DMS 273 (cell line): ENCODE results near the gene URAD.
A peak's percentile ranks its signal among the peaks of the same experiment; 100 is the strongest.

Source experiments
- DNase-seq: peaks from one replicate; lab custom pipeline; 2025; ENCODE audit not compliant: unreplicated experiment; lab: John Stamatoyannopoulos, UW

Gene URAD

GRCh38 chr13:27959976-27960361, 28.5 kb downstream of the URAD start:
- no peak for DNase-seq

- no peak for DNase-seq
Observed at GRCh38 chr13:27956576-27957300, 31.8 kb downstream of the URAD start.

- DNase-seq: no peak
Observed at GRCh38 chr13:27955014-27955591, 33.4 kb downstream of the URAD start.

GRCh38 chr13:27954406-27954851, 34.1 kb downstream of the URAD start:
- DNase-seq: peak; percentile 43

- peak; percentile 87 for DNase-seq
Observed at GRCh38 chr13:27953676-27954405, 34.7 kb downstream of the URAD start.

GRCh38 chr13:27952876-27953675, 35.4 kb downstream of the URAD start:
- no peak for DNase-seq

GRCh38 chr13:27942972-27943371, 45.5 kb downstream of the URAD start:
- no peak for DNase-seq

GRCh38 chr13:27933580-27934328, 54.7 kb downstream of the URAD start:
- no peak for DNase-seq

- no peak for DNase-seq
Observed at GRCh38 chr13:27933118-27933517, 55.4 kb downstream of the URAD start.

GRCh38 chr13:27929868-27930267, 58.6 kb downstream of the URAD start:
- DNase-seq: no peak

GRCh38 chr13:27928805-27929753, 59.4 kb downstream of the URAD start:
- DNase-seq: no peak

GRCh38 chr13:27928353-27928804, 60.1 kb downstream of the URAD start:
- DNase-seq: no peak
